IMR-90 (cell line): ENCODE data around the gene OR1C1. TPM values are rescaled to one million over a fixed set of nuclear protein-coding genes. Genes with fewer than 3 reads are reported as not detected.

Source experiments
- ATAC-seq: fragments of 200-7000 bp; cut with Tn5 transposase; 2 replicates; pipeline ENCODE4 v1.9.1; 2020; ENCODE audit warnings: low read depth, mild to moderate bottlenecking, moderate library complexity
- BruUV-seq: library from RNA; stranded (reverse); fragments of 400-500 nt; replicated peaks from 2 replicates; lab custom pipeline; 2021; lab: Mats Ljungman, UMichigan
- CTCF ChIA-PET: fragments of 300-600 bp; formaldehyde crosslinking; extraction: SDS; loops from one replicate; lab custom pipeline; 2021; ENCODE audit warnings: antibody characterized with exemption; lab: Yijun Ruan, JAX
- POLR2A ChIA-PET: fragments of 300-600 bp; sonication (Branson Sonifier 250); formaldehyde crosslinking; loops from one replicate; lab custom pipeline; 2022; ENCODE audit warnings: antibody characterized with exemption; ENCODE audit not compliant: unreplicated experiment; lab: Charles Lee
- DNase-seq: peaks from one replicate; pipeline ENCODE4 v3.0.0; 2013
- H2AFZ ChIP-seq: replicated peaks from 2 replicates; pipeline ENCODE3; 2013; ENCODE audit warnings: low read length, mild to moderate bottlenecking; ENCODE audit not compliant: poor library complexity
- H2AK5ac ChIP-seq: 2 replicates; pipeline ENCODE4 v1.6.1; 2013; ENCODE audit warnings: low read depth, low read length, inconsistent platforms
- H2AK9ac ChIP-seq: replicated peaks from 2 replicates; pipeline ENCODE3; 2013; ENCODE audit warnings: mild to moderate bottlenecking, low read depth, low read length, moderate library complexity; ENCODE audit not compliant: poor library complexity
- H2BK120ac ChIP-seq: 2 replicates; pipeline ENCODE4 v1.6.1; 2013; ENCODE audit warnings: low read depth, low read length, inconsistent platforms
- H2BK15ac ChIP-seq: 3 replicates; pipeline ENCODE4 v1.6.1; 2013; ENCODE audit warnings: low read depth, low read length, inconsistent platforms
- H2BK20ac ChIP-seq: 2 replicates; pipeline ENCODE4 v1.6.1; 2013; ENCODE audit warnings: low read depth, mild to moderate bottlenecking, inconsistent platforms, low read length, moderate library complexity
- H2BK5ac ChIP-seq: 2 replicates; pipeline ENCODE4 v1.6.1; 2013; ENCODE audit warnings: mild to moderate bottlenecking, low read depth, low read length, inconsistent platforms; ENCODE audit not compliant: poor library complexity, severe bottlenecking
- H3K14ac ChIP-seq: replicated peaks from 2 replicates; pipeline ENCODE4 v1.6.1; 2013; ENCODE audit warnings: low read depth, low read length, inconsistent platforms
- H3K18ac ChIP-seq: 2 replicates; pipeline ENCODE4 v1.6.1; 2013; ENCODE audit warnings: low read depth, low read length, control low read depth
- H3K23ac ChIP-seq: 2 replicates; pipeline ENCODE4 v1.6.1; 2013; ENCODE audit warnings: low read depth, low read length, inconsistent platforms
- H3K27ac ChIP-seq: 2 replicates; pipeline ENCODE4 v1.5.1; 2013; ENCODE audit warnings: mild to moderate bottlenecking, control low read depth, low read length; ENCODE audit not compliant: insufficient read depth
- H3K27me3 ChIP-seq: 2 replicates; pipeline ENCODE4 v1.6.1; 2013; ENCODE audit warnings: low read length; ENCODE audit not compliant: control insufficient read depth, insufficient read depth
- H3K36me3 ChIP-seq: 2 replicates; pipeline ENCODE4 v1.6.1; 2013; ENCODE audit warnings: low read length, mixed read lengths; ENCODE audit not compliant: control insufficient read depth, insufficient read depth
- H3K4ac ChIP-seq: 2 replicates; pipeline ENCODE4 v1.6.1; 2013; ENCODE audit warnings: low read depth, low read length, inconsistent platforms
- H3K4me1 ChIP-seq: 2 replicates; pipeline ENCODE4 v1.6.1; 2013; ENCODE audit warnings: low read length, mixed read lengths; ENCODE audit not compliant: control insufficient read depth, insufficient read depth
- H3K4me2 ChIP-seq: 2 replicates; pipeline ENCODE4 v1.6.1; 2013; ENCODE audit warnings: low read depth, mild to moderate bottlenecking, control low read depth, low read length, moderate library complexity
- H3K4me3 ChIP-seq: 2 replicates; pipeline ENCODE4 v1.5.1; 2013; ENCODE audit warnings: low read depth, mild to moderate bottlenecking, control low read depth, low read length, moderate library complexity; ENCODE audit not compliant: insufficient read depth
- H3K56ac ChIP-seq: 2 replicates; pipeline ENCODE4 v1.6.1; 2013; ENCODE audit warnings: low read length, inconsistent platforms; ENCODE audit not compliant: insufficient read depth; ENCODE audit errors: extremely low read depth
- H3K79me1 ChIP-seq, 2 experiments: 2 replicates each; pipeline ENCODE4 v1.6.1; 2013; ENCODE audit warnings: low read length in 2 of 2, inconsistent platforms in 1 of 2, low read depth in 1 of 2
- H3K9ac ChIP-seq: 2 replicates; pipeline ENCODE4 v1.6.1; 2013; ENCODE audit warnings: low read depth, low read length, control low read depth
- H3K9me1 ChIP-seq: 2 replicates; pipeline ENCODE4 v1.6.1; 2013; ENCODE audit warnings: low read length, inconsistent platforms; ENCODE audit not compliant: insufficient read depth
- H3K9me3 ChIP-seq: 2 replicates; pipeline ENCODE4 v1.6.1; 2013; ENCODE audit warnings: low read length; ENCODE audit not compliant: control insufficient read depth, insufficient read depth
- H4K20me1 ChIP-seq: 2 replicates; pipeline ENCODE4 v1.6.1; 2013; ENCODE audit warnings: low read length, inconsistent platforms; ENCODE audit not compliant: insufficient read depth
- H4K5ac ChIP-seq: 2 replicates; pipeline ENCODE4 v1.6.1; 2013; ENCODE audit warnings: mild to moderate bottlenecking, low read depth, low read length, control low read depth
- H4K8ac ChIP-seq, 2 experiments: 2 replicates each; pipeline ENCODE4 v1.6.1; 2013; ENCODE audit warnings: low read depth in 2 of 2, low read length in 2 of 2, control low read depth in 1 of 2, inconsistent platforms in 1 of 2
- H4K91ac ChIP-seq: 2 replicates; pipeline ENCODE4 v1.6.1; 2013; ENCODE audit warnings: low read depth, low read length, inconsistent platforms; ENCODE audit not compliant: insufficient read depth
- BHLHE40 ChIP-seq: fragments of 150-350 bp; IDR thresholded peaks from 2 replicates; pipeline ENCODE4 v1.6.1; 2016; ENCODE audit warnings: mild to moderate bottlenecking, low read depth, low read length
- CHD1 ChIP-seq: IDR thresholded peaks from 2 replicates; pipeline ENCODE4 v1.6.1; 2012; ENCODE audit warnings: low read depth, low read length, improper control_type of control experiment
- FOS ChIP-seq: fragments of 150-350 bp; IDR thresholded peaks from 2 replicates; pipeline ENCODE4 v1.6.1; 2016; ENCODE audit warnings: low read depth, low read length
- MAFK ChIP-seq: IDR thresholded peaks from 2 replicates; pipeline ENCODE4 v1.6.1; 2012; ENCODE audit warnings: low read depth, low read length, improper control_type of control experiment
- MAZ ChIP-seq: IDR thresholded peaks from 2 replicates; pipeline ENCODE4 v1.6.1; 2012; ENCODE audit warnings: low read depth, mild to moderate bottlenecking, low read length, improper control_type of control experiment, moderate library complexity, borderline replicate concordance
- MXI1 ChIP-seq: IDR thresholded peaks from 2 replicates; pipeline ENCODE4 v1.6.1; 2012; ENCODE audit warnings: low read depth, mild to moderate bottlenecking, low read length, moderate library complexity, borderline replicate concordance
- NFE2L2 ChIP-seq: fragments of 150-350 bp; IDR thresholded peaks from 2 replicates; pipeline ENCODE4 v1.6.1; 2016; ENCODE audit warnings: low read depth, mild to moderate bottlenecking, low read length
- POLR2A ChIP-seq: IDR thresholded peaks from 2 replicates; pipeline ENCODE4 v1.6.1; 2012; ENCODE audit warnings: mild to moderate bottlenecking, low read depth, low read length
- RAD21 ChIP-seq: IDR thresholded peaks from 2 replicates; pipeline ENCODE4 v1.6.1; 2012; ENCODE audit warnings: low read length, improper control_type of control experiment
- RCOR1 ChIP-seq: IDR thresholded peaks from 2 replicates; pipeline ENCODE4 v1.6.1; 2012; ENCODE audit warnings: mild to moderate bottlenecking, low read length, improper control_type of control experiment; ENCODE audit not compliant: insufficient replicate concordance
- RFX5 ChIP-seq: IDR thresholded peaks from 2 replicates; pipeline ENCODE4 v1.8.0; 2012; ENCODE audit warnings: low read depth, mild to moderate bottlenecking, low read length, moderate library complexity
- SMC3 ChIP-seq: fragments of 150-350 bp; IDR thresholded peaks from 2 replicates; pipeline ENCODE4 v1.6.1; 2016; ENCODE audit warnings: low read depth, mild to moderate bottlenecking, antibody characterized with exemption, low read length, moderate library complexity
- USF2 ChIP-seq: fragments of 150-350 bp; IDR thresholded peaks from 2 replicates; pipeline ENCODE4 v1.6.1; 2017; ENCODE audit warnings: mild to moderate bottlenecking, antibody characterized with exemption, low read length, low read depth
- WGBS, 2 experiments: methylation state at CpG; one replicate each; pipeline versions ENCODE4 v1.1.5 to v1.1.7; 2013; ENCODE audit warnings: missing lambda C conversion rate in 2 of 2; ENCODE audit not compliant: insufficient read length in 1 of 2; ENCODE audit errors: extremely low coverage in 2 of 2; 5-methylcytosine and 5-hydroxymethylcytosine counted together
- dilution Hi-C: fragments of 300-500 bp; cut with HindIII; formaldehyde crosslinking; loops from one replicate; pipeline ENCODE4 v1.14.3; 2018; ENCODE audit warnings: low sequenced_read_pairs; ENCODE audit not compliant: unreplicated experiment
- in situ Hi-C: fragments of 300-500 bp; cut with MboI; formaldehyde crosslinking; loops from 3 replicates; pipeline ENCODE4 v1.14.3; 2019; ENCODE audit warnings: low sequenced_read_pairs, inconsistent platforms, mixed read lengths
- intact Hi-C: fragments of 100-400 bp; cut with micrococcal nuclease; formaldehyde crosslinking; loops from 2 replicates; pipeline ENCODE4 v1.10.0; 2022
- polyA plus RNA-seq, 3 experiments: library from polyadenylated mRNA; depleted of rRNA; stranded (reverse); fragments of >200 nt; gene quantifications; 2 replicates each; pipeline ENCODE4 v1.2.3, GENCODE V29; 2012; ENCODE audit warnings: low replicate concordance in 1 of 3
- total RNA-seq: library from RNA; depleted of rRNA; stranded (reverse); fragments of >200 nt; gene quantifications from 2 replicates; pipeline ENCODE4 v1.2.3, GENCODE V29; 2012
- TF ChIP-seq, protein P1 (sequence below): fragments of 150-350 bp; IDR thresholded peaks from 2 replicates; pipeline ENCODE4 v1.6.1; 2016; ENCODE audit warnings: low read depth, mild to moderate bottlenecking, low read length, moderate library complexity, borderline replicate concordance
- TF ChIP-seq, protein P2 (sequence below): conservative IDR thresholded peaks from 2 replicates; pipeline ENCODE4 v1.5.1; 2012; ENCODE audit warnings: mild to moderate bottlenecking, low read depth, low read length, improper control_type of control experiment

The OR1C1 gene
- total and polyA plus RNA-seq, 2 of the 4 experiments (the other 2 are of a cell fraction) = not detected

GRCh38 chr1:247738315-247738714, 22.0 kb downstream of the OR1C1 start, which contains the start of gene OR14K1:
Gene OR14K1 (plus strand): TSS chr1:247738615. CDS start chr1:247738615, 0 bp downstream.
- H4K20me1 ChIP-seq = no peaks in the 10 kb centered on the region
- dilution Hi-C loops (no loop called here), in situ Hi-C loops (no loop called here), intact Hi-C loops (no loop called here)
- no peak within 1 kb of the TSS; the same call in 2 of the 3 replicates for H2BK15ac ChIP-seq
- H3K4me3 ChIP-seq = no peak within 1 kb of the TSS
- TF ChIP-seq POLR2A = no peak
- TF ChIP-seq MXI1 = no peak
- TF ChIP-seq MAZ = no peak
- TF ChIP-seq SMC3 = no peak
- no peak for TF ChIP-seq RCOR1
- no peak for TF ChIP-seq MAFK
- no peak for TF ChIP-seq USF2
- TF ChIP-seq, protein P1, sequence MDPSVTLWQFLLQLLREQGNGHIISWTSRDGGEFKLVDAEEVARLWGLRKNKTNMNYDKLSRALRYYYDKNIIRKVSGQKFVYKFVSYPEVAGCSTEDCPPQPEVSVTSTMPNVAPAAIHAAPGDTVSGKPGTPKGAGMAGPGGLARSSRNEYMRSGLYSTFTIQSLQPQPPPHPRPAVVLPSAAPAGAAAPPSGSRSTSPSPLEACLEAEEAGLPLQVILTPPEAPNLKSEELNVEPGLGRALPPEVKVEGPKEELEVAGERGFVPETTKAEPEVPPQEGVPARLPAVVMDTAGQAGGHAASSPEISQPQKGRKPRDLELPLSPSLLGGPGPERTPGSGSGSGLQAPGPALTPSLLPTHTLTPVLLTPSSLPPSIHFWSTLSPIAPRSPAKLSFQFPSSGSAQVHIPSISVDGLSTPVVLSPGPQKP = no peak
- no peak for TF ChIP-seq RFX5
- TF ChIP-seq, protein P2, sequence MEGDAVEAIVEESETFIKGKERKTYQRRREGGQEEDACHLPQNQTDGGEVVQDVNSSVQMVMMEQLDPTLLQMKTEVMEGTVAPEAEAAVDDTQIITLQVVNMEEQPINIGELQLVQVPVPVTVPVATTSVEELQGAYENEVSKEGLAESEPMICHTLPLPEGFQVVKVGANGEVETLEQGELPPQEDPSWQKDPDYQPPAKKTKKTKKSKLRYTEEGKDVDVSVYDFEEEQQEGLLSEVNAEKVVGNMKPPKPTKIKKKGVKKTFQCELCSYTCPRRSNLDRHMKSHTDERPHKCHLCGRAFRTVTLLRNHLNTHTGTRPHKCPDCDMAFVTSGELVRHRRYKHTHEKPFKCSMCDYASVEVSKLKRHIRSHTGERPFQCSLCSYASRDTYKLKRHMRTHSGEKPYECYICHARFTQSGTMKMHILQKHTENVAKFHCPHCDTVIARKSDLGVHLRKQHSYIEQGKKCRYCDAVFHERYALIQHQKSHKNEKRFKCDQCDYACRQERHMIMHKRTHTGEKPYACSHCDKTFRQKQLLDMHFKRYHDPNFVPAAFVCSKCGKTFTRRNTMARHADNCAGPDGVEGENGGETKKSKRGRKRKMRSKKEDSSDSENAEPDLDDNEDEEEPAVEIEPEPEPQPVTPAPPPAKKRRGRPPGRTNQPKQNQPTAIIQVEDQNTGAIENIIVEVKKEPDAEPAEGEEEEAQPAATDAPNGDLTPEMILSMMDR = no peak
- no peak for TF ChIP-seq NFE2L2
- no peak for TF ChIP-seq CHD1
- TF ChIP-seq FOS = no peak
- TF ChIP-seq RAD21 = no peak
- no peak for TF ChIP-seq BHLHE40
- CTCF ChIA-PET = no interaction called here
- H2AFZ ChIP-seq = no peak within 1 kb of the TSS
- H3K4ac ChIP-seq = no peak within 1 kb of the TSS
- H3K27me3 ChIP-seq = no peaks in the 10 kb centered on the region
- H3K56ac ChIP-seq = no peak within 1 kb of the TSS
- no peak within 1 kb of the TSS for H2AK9ac ChIP-seq
- H3K9ac ChIP-seq = no peak within 1 kb of the TSS
- no peak within 1 kb of the TSS for H4K8ac ChIP-seq
- no TSS peak for BruUV-seq
- H2BK120ac ChIP-seq = no peak within 1 kb of the TSS
- H3K36me3 ChIP-seq = no peaks in the 10 kb centered on the region
- DNase-seq (no peak), ATAC-seq (no peak)
- WGBS, 2 experiments = no CpG with 5 or more reads among the region's 1 CpG
- peaks cover 21% of the 10 kb centered on the region for H3K9me3 ChIP-seq
- no peaks in the 10 kb centered on the region for H3K79me1 ChIP-seq
- no peak within 1 kb of the TSS for H3K23ac ChIP-seq
- H4K5ac ChIP-seq = no peak within 1 kb of the TSS
- peak within 1 kb of the TSS; percentile 42 for H2BK5ac ChIP-seq
- no peak within 1 kb of the TSS for H3K4me2 ChIP-seq
- peak within 1 kb of the TSS; percentile 52; the same call in 1 of the 2 replicates for H3K18ac ChIP-seq
- H3K27ac ChIP-seq = no peak within 1 kb of the TSS
- no peak within 1 kb of the TSS for H3K14ac ChIP-seq
- no peaks in the 10 kb centered on the region for H3K9me1 ChIP-seq
- POLR2A ChIA-PET = no interaction called here
- no peak within 1 kb of the TSS for H2AK5ac ChIP-seq
- H4K91ac ChIP-seq = no peak within 1 kb of the TSS
- H2BK20ac ChIP-seq = no peak within 1 kb of the TSS
- no peaks in the 10 kb centered on the region; the same call in 1 of the 2 replicates for H3K4me1 ChIP-seq
